Measurements from ENCODE around the gene C10orf143. TPM values are rescaled to one million over a fixed set of nuclear protein-coding genes. Genes with fewer than 3 reads are reported as not detected.

The C10orf143 gene
- total RNA-seq, 1 donor from 2014 or later = 3.6 TPM

- H3K27me3 Mint-ChIP-seq = peaks cover 25% of the 10 kb centered on the region
- peak overlapping the region; percentile 84 for H3K27ac Mint-ChIP-seq
- DNase-seq (ENCODE audit: low spot score, unreplicated experiment) = no peak
- H3K4me1 Mint-ChIP-seq (ENCODE audit: low read depth) = no peaks in the 10 kb centered on the region
- TF ChIP-seq CTCF (IDR thresholded peaks at IDR 0.05; ENCODE audit: unreplicated experiment) = no peak
- no peaks in the 10 kb centered on the region for H3K9me3 Mint-ChIP-seq (ENCODE audit: low read depth)
- H3K4me3 Mint-ChIP-seq (ENCODE audit: low read depth) = no peak overlapping the region
- H3K36me3 Mint-ChIP-seq (ENCODE audit: insufficient read depth) = no peaks in the 10 kb centered on the region
Observed at GRCh38 chr10:130023454-130024230, 87.0 kb downstream of the C10orf143 start.

- no peaks in the 10 kb centered on the region for H3K9me3 Mint-ChIP-seq (ENCODE audit: low read depth)
- no peaks in the 10 kb centered on the region for H3K36me3 Mint-ChIP-seq (ENCODE audit: insufficient read depth)
- no peak for DNase-seq (ENCODE audit: low spot score, unreplicated experiment)
- H3K4me1 Mint-ChIP-seq (ENCODE audit: low read depth) = no peaks in the 10 kb centered on the region
- no peak for TF ChIP-seq CTCF (IDR thresholded peaks at IDR 0.05; ENCODE audit: unreplicated experiment)
- no peak overlapping the region for H3K4me3 Mint-ChIP-seq (ENCODE audit: low read depth)
- H3K27me3 Mint-ChIP-seq = peaks cover 25% of the 10 kb centered on the region
- H3K27ac Mint-ChIP-seq = no peak overlapping the region
Observed at GRCh38 chr10:130022511-130023299, 87.9 kb downstream of the C10orf143 start.

GRCh38 chr10:130022086-130022485, 88.5 kb downstream of the C10orf143 start:
- H3K36me3 Mint-ChIP-seq (ENCODE audit: insufficient read depth) = no peaks in the 10 kb centered on the region
- no peak overlapping the region for H3K4me3 Mint-ChIP-seq (ENCODE audit: low read depth)
- TF ChIP-seq CTCF (IDR thresholded peaks at IDR 0.05; ENCODE audit: unreplicated experiment) = no peak
- no peaks in the 10 kb centered on the region for H3K4me1 Mint-ChIP-seq (ENCODE audit: low read depth)
- peaks cover 25% of the 10 kb centered on the region for H3K27me3 Mint-ChIP-seq
- no peak for DNase-seq (ENCODE audit: low spot score, unreplicated experiment)
- H3K9me3 Mint-ChIP-seq (ENCODE audit: low read depth) = no peaks in the 10 kb centered on the region
- no peak overlapping the region for H3K27ac Mint-ChIP-seq

- no peaks in the 10 kb centered on the region for H3K4me1 Mint-ChIP-seq (ENCODE audit: low read depth)
- no peaks in the 10 kb centered on the region for H3K9me3 Mint-ChIP-seq (ENCODE audit: low read depth)
- no peak overlapping the region for H3K27ac Mint-ChIP-seq
- no peak for TF ChIP-seq CTCF (IDR thresholded peaks at IDR 0.05; ENCODE audit: unreplicated experiment)
- peaks cover 25% of the 10 kb centered on the region for H3K27me3 Mint-ChIP-seq
- no peaks in the 10 kb centered on the region for H3K36me3 Mint-ChIP-seq (ENCODE audit: insufficient read depth)
- H3K4me3 Mint-ChIP-seq (ENCODE audit: low read depth) = no peak overlapping the region
- DNase-seq (ENCODE audit: low spot score, unreplicated experiment) = no peak
Observed at GRCh38 chr10:130021383-130021950, 89.2 kb downstream of the C10orf143 start.

- H3K27me3 Mint-ChIP-seq = peaks cover 25% of the 10 kb centered on the region
- DNase-seq (ENCODE audit: low spot score, unreplicated experiment) = no peak
- H3K4me3 Mint-ChIP-seq (ENCODE audit: low read depth) = no peak overlapping the region
- no peaks in the 10 kb centered on the region for H3K4me1 Mint-ChIP-seq (ENCODE audit: low read depth)
- H3K36me3 Mint-ChIP-seq (ENCODE audit: insufficient read depth) = no peaks in the 10 kb centered on the region
- H3K27ac Mint-ChIP-seq = no peak overlapping the region
- H3K9me3 Mint-ChIP-seq (ENCODE audit: low read depth) = no peaks in the 10 kb centered on the region
- no peak for TF ChIP-seq CTCF (IDR thresholded peaks at IDR 0.05; ENCODE audit: unreplicated experiment)
Observed at GRCh38 chr10:130020651-130021382, 89.8 kb downstream of the C10orf143 start.

All from progenitor cell of endocrine pancreas (in vitro differentiated cells).